GM23338 (cell line): ENCODE data around the gene WDR87. TPM values are rescaled to one million over a fixed set of nuclear protein-coding genes. Genes with fewer than 3 reads are reported as not detected.

Experiments used
- ATAC-seq: fragments of 200-7000 bp; cut with Tn5 transposase; 3 replicates; pipeline ENCODE4 v1.9.1; 2020
- DNase-seq: peaks from one replicate; pipeline ENCODE4 v3.0.0-alpha.2; 2015; ENCODE audit warnings: low spot score
- H2AFZ ChIP-seq: fragments of 200-600 bp; sonication (generic); 2 replicates; pipeline ENCODE4 v1.8.0; 2016; ENCODE audit warnings: antibody characterized with exemption, mild to moderate bottlenecking, moderate library complexity
- H3F3A ChIP-seq: fragments of 200-600 bp; sonication (generic); replicated peaks from 2 replicates; pipeline ENCODE4 v1.8.0; 2017; ENCODE audit warnings: antibody characterized with exemption, mixed run types, low read depth
- H3K27ac ChIP-seq: fragments of 200-600 bp; sonication (generic); 2 replicates; pipeline ENCODE4 v1.6.1; 2016; ENCODE audit warnings: low read depth
- H3K27me3 ChIP-seq: fragments of 200-600 bp; sonication (generic); 2 replicates; pipeline ENCODE4 v1.8.0; 2016; ENCODE audit warnings: mild to moderate bottlenecking, mixed run types, moderate library complexity; ENCODE audit not compliant: insufficient read depth
- H3K36me3 ChIP-seq: fragments of 200-600 bp; sonication (generic); 2 replicates; pipeline ENCODE4 v1.8.0; 2016; ENCODE audit warnings: mild to moderate bottlenecking; ENCODE audit not compliant: insufficient read depth
- H3K4me1 ChIP-seq: fragments of 200-600 bp; sonication (generic); 2 replicates; pipeline ENCODE4 v1.8.0; 2016; ENCODE audit warnings: mild to moderate bottlenecking, moderate library complexity; ENCODE audit not compliant: insufficient read depth
- H3K4me2 ChIP-seq: fragments of 200-600 bp; sonication (generic); 2 replicates; pipeline ENCODE4 v1.7.1; 2017; ENCODE audit warnings: mixed run types
- H3K4me3 ChIP-seq: fragments of 200-600 bp; sonication (generic); 2 replicates; pipeline ENCODE4 v1.6.1; 2016; ENCODE audit warnings: mixed run types
- H3K79me2 ChIP-seq: fragments of 200-600 bp; sonication (generic); replicated peaks from 2 replicates; pipeline ENCODE4 v1.8.0; 2017; ENCODE audit warnings: mild to moderate bottlenecking; ENCODE audit not compliant: insufficient read depth
- H3K9me2 ChIP-seq: fragments of 200-600 bp; sonication (generic); 2 replicates; pipeline ENCODE4 v1.8.0; 2017; ENCODE audit not compliant: insufficient read depth
- H4K20me1 ChIP-seq: fragments of 200-600 bp; sonication (generic); replicated peaks from 2 replicates; pipeline ENCODE4 v1.8.0; 2017; ENCODE audit warnings: mild to moderate bottlenecking; ENCODE audit not compliant: insufficient read depth
- H3K27ac Mint-ChIP-seq: 2 replicates; pipeline ENCODE4 v1.8.0; 2020; ENCODE audit warnings: inconsistent platforms, mild to moderate bottlenecking, moderate library complexity, mixed read lengths
- H3K27me3 Mint-ChIP-seq: 3 replicates; pipeline ENCODE4 v1.8.0; 2022; ENCODE audit warnings: low read depth, mild to moderate bottlenecking, moderate library complexity, mixed read lengths, inconsistent platforms; ENCODE audit not compliant: insufficient read depth, poor library complexity
- H3K36me3 Mint-ChIP-seq: 3 replicates; pipeline ENCODE4 v1.8.0; 2021; ENCODE audit warnings: low read depth, mild to moderate bottlenecking, inconsistent platforms, moderate library complexity, mixed read lengths
- H3K4me1 Mint-ChIP-seq: 3 replicates; pipeline ENCODE4 v1.8.0; 2020; ENCODE audit warnings: mild to moderate bottlenecking, inconsistent platforms, mixed read lengths
- H3K4me3 Mint-ChIP-seq: 3 replicates; pipeline ENCODE4 v1.8.0; 2021; ENCODE audit warnings: moderate library complexity, mild to moderate bottlenecking, inconsistent platforms, mixed read lengths
- H3K9me3 Mint-ChIP-seq: 3 replicates; pipeline ENCODE4 v1.8.0; 2020; ENCODE audit warnings: moderate library complexity, mild to moderate bottlenecking, inconsistent platforms, mixed read lengths
- CREB1 ChIP-seq: fragments of 250-450 bp; sonication (Bioruptor Pico); IDR thresholded peaks from 2 replicates; pipeline ENCODE4 v1.5.0; 2020; ENCODE audit warnings: low read depth, mild to moderate bottlenecking, moderate library complexity
- CTCF ChIP-seq, 2 experiments: fragments of 200-600 bp in 1 of 2; sonication (generic) in 1 of 2; conservative IDR thresholded peaks; 2 replicates each; pipeline versions ENCODE4 v1.5.1 to v1.6.1; 2016 to 2017; ENCODE audit warnings: antibody characterized with exemption in 2 of 2, low read depth in 2 of 2, mild to moderate bottlenecking in 2 of 2, moderate library complexity in 1 of 2
- ETS1 ChIP-seq: IDR thresholded peaks from 2 replicates; pipeline ENCODE4 v1.6.1; 2016; ENCODE audit warnings: antibody characterized with exemption
- EZH2 ChIP-seq: fragments of 200-600 bp; sonication (generic); IDR thresholded peaks from one replicate; pipeline ENCODE4 v1.8.0; 2017; ENCODE audit warnings: antibody characterized with exemption, mild to moderate bottlenecking, low read depth; ENCODE audit not compliant: unreplicated experiment
- EZH2phosphoT487 ChIP-seq: fragments of 200-600 bp; sonication (generic); IDR thresholded peaks from one replicate; pipeline ENCODE4 v1.8.1; 2018; ENCODE audit warnings: antibody characterized with exemption; ENCODE audit not compliant: unreplicated experiment
- JUNB ChIP-seq: IDR thresholded peaks from one replicate; pipeline ENCODE4 v1.6.1; 2016; ENCODE audit warnings: antibody characterized with exemption; ENCODE audit not compliant: unreplicated experiment
- NANOG ChIP-seq: IDR thresholded peaks from 2 replicates; pipeline ENCODE4 v1.6.1; 2016; ENCODE audit warnings: antibody characterized with exemption, borderline replicate concordance
- POLR2AphosphoS5 ChIP-seq: IDR thresholded peaks from 2 replicates; pipeline ENCODE4 v1.6.1; 2016; ENCODE audit warnings: antibody characterized with exemption, low read depth
- REST ChIP-seq: IDR thresholded peaks from one replicate; pipeline ENCODE4 v1.6.1; 2018; ENCODE audit warnings: antibody characterized with exemption; ENCODE audit not compliant: unreplicated experiment
- STAT1 ChIP-seq: IDR thresholded peaks from one replicate; pipeline ENCODE4 v1.6.1; 2016; ENCODE audit warnings: antibody characterized with exemption; ENCODE audit not compliant: unreplicated experiment
- ZNF114 ChIP-seq: fragments of 250-450 bp; sonication (Bioruptor Pico); IDR thresholded peaks from 2 replicates; pipeline ENCODE4 v1.5.0; 2020; ENCODE audit warnings: mild to moderate bottlenecking, moderate library complexity
- ZNF331 ChIP-seq: fragments of 250-450 bp; sonication (Bioruptor Pico); IDR thresholded peaks from 2 replicates; pipeline ENCODE4 v1.5.0; 2020; ENCODE audit warnings: low read depth, mild to moderate bottlenecking, moderate library complexity
- ZNF462 ChIP-seq: fragments of 250-450 bp; sonication (Bioruptor Pico); IDR thresholded peaks from 2 replicates; pipeline ENCODE4 v1.5.0; 2020; ENCODE audit warnings: mild to moderate bottlenecking, moderate library complexity
- polyA plus RNA-seq: library from polyadenylated mRNA; unstranded; fragments of >200 nt; fragmentation: Nextera tagmentation; extraction: Ambion mirVana; gene quantifications from 2 replicates; pipeline ENCODE4 v1.2.1, GENCODE V29; 2016
- total RNA-seq: library from RNA; depleted of rRNA; stranded (reverse); fragments of >200 nt; shearing (Covaris generic); gene quantifications from 2 replicates; pipeline ENCODE4 v1.2.3, GENCODE V29; 2014

Gene WDR87
- total and polyA plus RNA-seq, 2 experiments from 2014 or later: 0.02 TPM; not detected in 1

GRCh38 chr19:37907735-37908455 is 1.5 kb upstream of the WDR87 start:
- TF ChIP-seq EZH2phosphoT487: no peak
- TF ChIP-seq ETS1: no peak
- TF ChIP-seq ZNF114 (CRISPR knock-in tag): no peak
- TF ChIP-seq ZNF462 (CRISPR knock-in tag): no peak
- TF ChIP-seq REST: no peak
- TF ChIP-seq NANOG: no peak
- TF ChIP-seq CTCF (conservative IDR thresholded peaks at IDR 0.05; ENCODE audit: low read depth in 2 of 2): no peak
- no peak for TF ChIP-seq POLR2AphosphoS5
- no peak for TF ChIP-seq CREB1 (CRISPR knock-in tag)
- no peak for TF ChIP-seq EZH2
- no peak for TF ChIP-seq JUNB
- TF ChIP-seq ZNF331 (CRISPR knock-in tag): no peak
- TF ChIP-seq STAT1: no peak
- Histone ChIP-seq H3K27me3 (no peaks in the 10 kb centered on the region), H3K4me3 (peak overlapping the region; percentile 92), H3K4me1 (peaks cover 35% of the 10 kb centered on the region), H3K4me2 (peak overlapping the region; percentile 78), H3K27ac (no peak overlapping the region), H3K79me2 (peaks cover 55% of the 10 kb centered on the region), H3K9me2 (no peaks in the 10 kb centered on the region), H4K20me1 (no peaks in the 10 kb centered on the region; the same call in 1 of the 2 replicates), H3K36me3 (no peaks in the 10 kb centered on the region), H3F3A (peaks cover 13% of the 10 kb centered on the region; the same call in 1 of the 2 replicates), H2AFZ (0 out of 2 replicates have a peak overlapping the region, but pooled peaks have one; percentile 11)
- ATAC-seq (no peak), DNase-seq (no peak)
- Mint-ChIP-seq H3K36me3 (peaks cover 3% of the 10 kb centered on the region; the same call in 1 of the 3 replicates), H3K4me3 (peak overlapping the region; percentile 86), H3K27me3 (peaks cover 2% of the 10 kb centered on the region), H3K9me3 (no peaks in the 10 kb centered on the region), H3K27ac (0 out of 2 replicates have a peak overlapping the region, but pooled peaks have one; percentile 51), H3K4me1 (peaks cover 41% of the 10 kb centered on the region)
